G401.6 (cell line): ENCODE measurements around the gene SBNO2.

Source experiments
- FAIRE-seq: peaks from 2 replicates; lab custom pipeline; 2012; peaks lifted over from hg19 to GRCh38; lab: Jason Lieb, UNC

Gene SBNO2

GRCh38 chr19:1167687-1168571, 6.1 kb downstream of the SBNO2 start:
- no peak for FAIRE-seq

DNA sequence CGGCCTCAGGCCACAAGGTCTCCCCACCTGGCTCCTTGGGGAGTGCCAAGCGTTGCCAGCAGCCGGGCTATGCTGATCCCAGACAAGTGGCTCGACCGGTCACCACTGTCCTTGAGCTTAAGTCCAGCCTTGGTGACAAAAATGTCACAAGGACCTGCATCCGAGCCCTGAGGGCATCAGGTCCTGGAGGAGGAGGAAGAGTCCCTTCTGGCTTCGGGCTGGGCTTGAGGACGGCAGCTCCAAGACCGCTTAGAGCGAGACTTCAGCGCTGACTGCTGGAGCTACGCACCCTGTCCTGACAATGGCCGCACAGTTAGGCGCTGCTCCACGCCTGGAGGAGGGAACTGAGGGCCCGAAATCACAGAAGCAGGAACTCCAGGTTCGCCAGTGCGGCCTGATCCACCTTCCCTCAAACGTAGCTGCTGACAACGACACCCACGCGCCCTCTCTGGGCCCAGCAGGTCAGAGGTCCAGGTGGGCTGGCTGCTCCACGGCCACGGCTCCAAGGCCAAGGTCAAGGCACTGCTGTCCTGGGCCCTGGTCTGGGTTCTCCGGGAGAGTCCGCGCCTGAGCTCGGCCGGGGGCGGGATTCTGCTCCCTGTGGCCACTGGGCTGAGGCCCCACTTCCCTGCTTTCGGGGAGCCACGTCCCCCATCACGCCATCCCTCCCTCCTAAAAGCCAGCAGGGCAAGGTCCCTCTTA, 7.0 kb downstream of the SBNO2 start:
- FAIRE-seq: no peak

- no peak for FAIRE-seq
These were observed 9.2 kb downstream of the SBNO2 start for GRCh38 chr19:1164684-1165531.

- no peak for FAIRE-seq
These were observed 10.0 kb downstream of the SBNO2 start for GRCh38 chr19:1163934-1164683.

DNA sequence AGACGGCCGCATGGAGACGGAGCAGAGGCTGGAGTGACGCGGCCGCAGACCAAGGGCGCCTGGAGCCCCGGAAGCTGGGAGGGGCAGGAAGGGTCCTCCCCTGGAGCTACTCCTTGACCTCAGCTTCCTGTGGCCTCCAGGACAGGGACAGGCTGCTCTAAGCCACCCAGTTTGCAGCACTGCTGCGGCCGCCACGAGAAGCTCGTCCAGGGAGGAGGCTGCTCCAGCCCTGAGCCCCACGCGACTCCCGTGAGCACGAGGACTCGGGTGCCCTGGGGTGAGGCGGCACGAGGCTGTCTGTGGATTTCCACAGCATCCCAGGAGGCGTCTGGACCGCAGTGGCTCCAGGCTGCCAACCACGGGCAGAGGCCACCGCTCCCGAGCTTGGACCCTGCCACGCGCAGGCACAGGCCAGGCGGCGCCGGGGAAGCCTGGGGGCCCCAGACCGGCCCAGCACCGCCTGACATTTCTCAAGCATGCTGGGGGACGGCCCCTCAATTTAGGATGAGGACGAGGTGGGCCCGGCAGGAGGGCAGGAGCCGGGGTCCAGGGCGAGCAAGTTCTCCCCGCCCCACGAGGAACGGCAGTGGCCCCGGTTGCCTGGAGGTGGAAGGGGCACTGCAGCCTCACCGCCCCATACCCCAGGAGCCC, 10.7 kb downstream of the SBNO2 start:
- FAIRE-seq: no peak

DNA sequence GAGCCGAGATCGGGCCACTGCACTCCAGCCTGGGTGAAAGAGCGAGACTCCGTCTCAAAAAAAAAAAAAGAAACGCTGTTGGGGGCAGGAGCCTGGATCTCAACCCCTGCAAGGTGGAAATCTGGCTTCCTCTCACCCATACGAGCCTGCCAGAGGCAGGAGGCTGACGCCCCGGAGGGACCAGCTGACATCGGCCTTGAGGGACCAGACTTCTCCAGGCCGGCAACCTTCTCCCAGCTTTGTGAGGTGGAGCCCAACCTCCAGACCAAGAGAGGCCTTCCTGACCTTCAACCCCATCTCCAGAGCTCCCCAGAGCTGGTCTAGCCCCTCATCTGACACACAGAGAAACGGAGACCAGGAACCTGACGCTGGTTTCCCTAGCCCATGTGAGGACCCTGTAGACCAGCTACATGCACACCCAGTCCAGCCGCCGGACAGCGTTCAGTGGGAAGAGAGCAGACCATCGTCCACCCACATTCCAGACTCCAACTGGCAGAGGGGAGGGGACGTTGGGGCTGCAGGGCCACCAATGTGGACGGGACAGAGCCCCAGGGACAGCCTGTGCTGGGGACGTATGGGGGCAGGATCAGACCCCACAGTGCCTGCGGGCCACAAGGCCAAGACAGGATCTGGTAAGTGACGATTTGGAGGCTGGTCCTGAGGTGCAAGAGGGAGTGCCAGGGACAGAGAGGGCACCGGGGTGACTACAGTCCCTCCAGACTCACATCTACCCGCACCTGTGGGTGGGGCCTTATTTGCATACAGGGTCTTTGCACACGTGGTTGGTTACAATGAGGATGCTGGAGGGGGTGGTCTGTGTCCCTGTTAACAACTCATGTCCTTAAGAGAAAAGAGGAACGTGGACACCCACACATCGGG, 11.4 kb downstream of the SBNO2 start:
- no peak for FAIRE-seq

DNA sequence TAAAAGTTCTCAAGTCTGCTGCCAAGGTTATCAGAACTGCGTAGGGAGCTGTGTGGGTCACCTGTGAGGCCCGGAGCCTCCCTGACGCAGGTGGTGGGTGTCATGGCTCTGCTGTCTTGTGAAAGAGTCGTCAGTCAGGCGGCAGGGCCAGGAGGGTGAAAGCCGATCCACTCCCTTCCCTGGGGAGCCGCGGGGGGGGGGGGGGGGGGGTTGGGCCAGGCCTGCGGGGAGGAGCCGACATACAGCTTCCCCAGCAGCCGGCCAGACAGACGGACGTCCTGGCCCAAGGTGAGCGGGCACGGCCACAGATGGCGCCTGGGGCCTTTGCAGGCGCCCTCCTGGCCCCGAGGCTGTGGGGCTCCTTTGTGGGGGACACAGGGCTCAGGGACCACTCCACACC, 12.4 kb downstream of the SBNO2 start:
- no peak for FAIRE-seq

- FAIRE-seq: no peak
These were observed 14.0 kb downstream of the SBNO2 start for GRCh38 chr19:1159864-1160595.

GRCh38 chr19:1158885-1159448, 15.1 kb downstream of the SBNO2 start:
- FAIRE-seq: no peak

- no peak for FAIRE-seq
These were observed 15.9 kb downstream of the SBNO2 start for GRCh38 chr19:1157931-1158884.

DNA sequence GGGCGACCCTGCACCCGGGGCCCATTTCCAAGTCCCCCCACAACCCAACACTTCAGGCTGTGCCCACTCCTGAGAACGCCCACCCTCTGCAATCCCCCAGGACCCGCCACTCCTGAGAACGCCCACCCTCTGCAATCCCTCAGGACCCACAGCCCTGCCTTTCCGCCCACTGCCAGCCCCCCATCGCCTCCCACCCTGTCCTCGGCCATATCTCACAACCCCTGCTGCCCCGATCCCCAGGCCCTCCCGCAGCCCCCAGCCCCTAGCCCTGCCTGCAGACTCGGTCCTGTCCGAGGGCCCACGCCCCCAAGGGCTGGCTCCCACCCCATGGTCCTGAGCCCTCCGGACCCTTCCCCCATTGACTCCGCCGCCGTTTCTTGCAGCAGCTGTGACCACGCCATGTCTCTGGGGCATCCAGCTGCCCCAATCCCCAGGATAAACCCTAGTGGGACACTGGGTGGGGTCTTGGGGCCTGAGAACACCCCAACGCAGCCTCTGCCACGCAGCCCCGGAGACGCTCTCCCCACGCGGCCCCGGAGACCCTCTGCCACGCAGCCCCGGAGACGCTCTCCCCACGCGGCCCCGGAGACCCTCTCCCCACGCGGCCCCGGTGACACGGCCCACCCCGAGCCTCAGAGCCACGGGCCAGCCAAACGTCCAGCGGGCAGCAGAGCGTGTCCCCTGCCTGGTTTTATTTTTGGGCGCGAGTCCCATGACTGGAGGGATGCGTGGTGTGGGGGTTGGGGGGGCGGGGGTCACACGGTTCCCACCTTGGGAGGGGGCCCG, 17.0 kb downstream of the SBNO2 start:
- FAIRE-seq: no peak

DNA sequence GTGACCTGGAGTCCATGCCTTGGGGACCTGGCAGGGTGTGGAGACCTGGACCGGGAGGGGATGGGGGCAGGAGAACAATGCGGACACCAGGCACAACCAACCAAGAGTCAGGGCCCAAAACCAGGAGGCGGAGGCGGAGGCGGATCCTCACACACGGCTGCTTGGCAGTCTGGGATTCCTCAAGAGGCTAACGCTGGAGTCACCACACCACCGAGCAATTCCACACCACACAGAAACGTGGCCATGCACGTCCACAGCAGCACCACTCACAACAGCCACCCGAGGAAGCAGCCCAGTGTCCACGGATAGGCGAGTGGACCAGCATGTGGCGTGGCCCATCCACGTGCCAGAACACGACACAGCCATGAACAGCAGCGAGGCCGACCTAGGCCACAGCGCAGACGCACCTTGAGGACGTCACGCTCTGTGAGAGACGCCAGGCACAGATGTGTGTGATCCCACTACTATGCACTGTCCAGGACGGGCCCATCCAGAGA, 17.7 kb downstream of the SBNO2 start:
- no peak for FAIRE-seq

GRCh38 chr19:1155352-1156304, 18.4 kb downstream of the SBNO2 start:
- no peak for FAIRE-seq

DNA sequence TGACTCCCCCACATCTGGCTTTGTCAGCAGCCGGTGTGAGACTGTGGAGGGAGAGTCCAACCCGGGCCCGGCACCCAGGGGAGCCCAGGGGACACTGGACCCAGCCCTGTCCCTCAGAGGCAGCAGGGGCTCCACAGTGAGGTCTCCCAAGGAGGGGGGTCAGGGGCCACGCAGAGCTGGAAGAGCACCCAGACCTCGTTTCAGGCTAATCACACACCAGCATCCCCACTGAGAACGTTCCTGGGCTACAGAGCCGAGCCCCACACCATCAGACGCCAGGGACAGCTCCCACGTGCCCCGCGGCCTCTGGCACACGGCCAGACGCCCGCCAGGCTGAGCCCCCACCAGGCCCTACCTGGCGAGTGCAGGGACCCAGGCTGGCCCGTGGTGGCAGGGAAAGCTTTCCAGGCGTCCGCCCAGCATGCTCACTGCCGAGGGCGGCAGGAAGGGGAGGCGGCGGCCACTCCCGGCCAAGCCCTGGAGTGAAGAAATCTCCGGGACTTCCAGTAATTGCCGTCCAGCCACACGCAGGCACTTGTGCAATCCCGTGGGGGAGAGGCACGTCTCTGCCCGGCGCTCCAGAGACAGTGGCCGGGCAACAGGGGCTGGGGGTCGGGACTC, 19.2 kb downstream of the SBNO2 start:
- no peak for FAIRE-seq

DNA sequence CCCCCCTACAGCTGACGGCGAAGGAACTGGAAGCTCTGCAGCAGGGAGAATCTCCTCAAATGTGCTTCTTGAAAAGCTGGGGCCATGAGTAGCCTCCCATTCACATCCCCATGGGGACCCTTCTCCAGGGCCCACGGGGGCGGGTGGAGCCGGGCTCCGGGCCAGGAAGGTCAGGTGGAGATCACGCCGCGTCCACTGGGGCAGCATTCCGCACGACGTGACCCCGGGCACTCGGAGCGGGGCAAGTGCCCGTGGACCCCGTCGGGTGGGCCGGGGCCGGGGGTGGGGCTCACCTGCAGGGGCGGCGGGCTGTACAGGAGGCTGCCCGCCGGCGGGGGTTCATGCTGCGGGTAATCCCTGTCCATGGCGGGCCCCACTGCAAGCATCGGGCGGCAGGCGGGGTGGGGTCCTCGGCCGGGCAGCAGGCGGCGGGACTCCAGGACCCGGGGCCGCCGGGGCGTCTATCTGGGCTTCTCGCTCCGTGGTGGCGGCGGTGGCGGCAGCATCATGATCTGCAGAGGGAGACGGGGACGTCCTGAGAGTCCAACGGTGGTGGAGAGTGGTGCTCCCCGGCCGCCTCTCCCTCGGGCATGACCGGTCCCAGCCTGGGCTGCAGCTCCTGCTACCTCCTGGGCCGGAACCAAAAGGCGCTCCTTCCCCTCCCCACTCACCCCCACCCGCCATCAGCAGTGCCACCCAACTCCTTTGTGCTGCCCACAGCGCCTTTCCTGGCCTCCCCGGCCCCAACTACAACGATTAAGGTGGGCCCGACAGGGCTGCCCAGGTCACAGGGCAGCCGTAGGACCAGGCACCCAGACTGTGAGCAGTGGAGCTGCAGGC, 20.0 kb downstream of the SBNO2 start:
- no peak for FAIRE-seq
